Measurements from ENCODE around the gene GRHL1. TPM values are rescaled to one million over a fixed set of nuclear protein-coding genes. Genes with fewer than 3 reads are reported as not detected.
A peak's percentile ranks its signal among the peaks of the same experiment; 100 is the strongest.

The GRHL1 gene
- total and polyA plus RNA-seq, 2 of the 4 experiments (the other 2 are of a cell fraction): 0.18 to 0.21 TPM

- no peak for TF ChIP-seq RCOR1 (IDR thresholded peaks at IDR 0.05; ENCODE audit: insufficient replicate concordance, low read length)
- TF ChIP-seq MAFK (IDR thresholded peaks at IDR 0.05; ENCODE audit: low read depth, low read length): no peak
- no peak for TF ChIP-seq BHLHE40 (IDR thresholded peaks at IDR 0.05; ENCODE audit: low read depth, low read length)
Measured at GRCh38 chr2:10007921-10008808, 56.7 kb downstream of the GRHL1 start (continued).

GRCh38 chr2:10008809-10009176 is 57.3 kb downstream of the GRHL1 start:
- in situ Hi-C loops (cut with MboI; ENCODE audit: low sequenced_read_pairs): no loop called here
- ChIA-PET CTCF (interaction anchor here (1.5 kb wide), 1 partner anchor 19 kb away, joined by 4 read pairs; no protein-coding TSS in a partner anchor), POLR2A (ENCODE audit: unreplicated experiment) (no interaction called here)
- no peak overlapping the region for H4K8ac ChIP-seq (ENCODE audit: low read depth in 2 of 2, low read length in 2 of 2)
- H2BK120ac ChIP-seq (ENCODE audit: low read depth, low read length): no peak overlapping the region
- 0 out of 2 replicates have a peak overlapping the region, but pooled peaks have one; percentile 15 for H4K91ac ChIP-seq (ENCODE audit: insufficient read depth, low read depth, low read length)
- H3K4me3 ChIP-seq (ENCODE audit: insufficient read depth, low read depth, low read length): no peak overlapping the region
- DNase-seq (no peak), ATAC-seq (ENCODE audit: low read depth) (no peak)
- H3K36me3 ChIP-seq (ENCODE audit: control insufficient read depth, insufficient read depth, low read length): no peaks in the 10 kb centered on the region
- no peaks in the 10 kb centered on the region for H3K27me3 ChIP-seq (ENCODE audit: control insufficient read depth, insufficient read depth, low read length)
- dilution Hi-C loops (cut with HindIII; ENCODE audit: low sequenced_read_pairs, unreplicated experiment): no loop called here
- H2BK20ac ChIP-seq (ENCODE audit: low read depth, low read length): peak overlapping the region; percentile 51; the same call in 1 of the 2 replicates
- no peak overlapping the region for H3K56ac ChIP-seq (ENCODE audit: extremely low read depth, insufficient read depth, low read length)
- no peak overlapping the region; the same call in none of the 2 replicates for H2AK5ac ChIP-seq (ENCODE audit: low read depth, low read length)
- BruUV-seq (replicated peaks): no TSS peak
- no peaks in the 10 kb centered on the region for H3K79me1 ChIP-seq (ENCODE audit: low read depth in 1 of 2, low read length in 2 of 2)
- intact Hi-C loops (cut with micrococcal nuclease): no loop called here
- no peak overlapping the region for H2AFZ ChIP-seq (replicated peaks; ENCODE audit: low read length, poor library complexity)
- H3K14ac ChIP-seq (replicated peaks; ENCODE audit: low read depth, low read length): no peak overlapping the region
- H4K20me1 ChIP-seq (ENCODE audit: insufficient read depth, low read length): no peaks in the 10 kb centered on the region
- H3K18ac ChIP-seq (ENCODE audit: low read depth, low read length): no peak overlapping the region
- WGBS, 2 experiments (ENCODE audit: extremely low coverage in 2 of 2, insufficient read length in 1 of 2): 80% methylated on average over 1 of the region's 9 CpGs; no CpG with 5 or more reads in 1 of the 2 experiments
- peak overlapping the region; percentile 28; the same call in 1 of the 3 replicates for H2BK15ac ChIP-seq (ENCODE audit: low read depth, low read length)
- no peak overlapping the region for H4K5ac ChIP-seq (ENCODE audit: low read depth, low read length)
- peaks cover 28% of the 10 kb centered on the region for H3K4me1 ChIP-seq (ENCODE audit: control insufficient read depth, insufficient read depth, low read length)
- H3K9me3 ChIP-seq (ENCODE audit: control insufficient read depth, insufficient read depth, low read length): no peaks in the 10 kb centered on the region
- H2AK9ac ChIP-seq (replicated peaks; ENCODE audit: low read depth, low read length, poor library complexity): no peak overlapping the region
- H3K4me2 ChIP-seq (ENCODE audit: low read depth, low read length): no peak overlapping the region
- no peak overlapping the region for H3K4ac ChIP-seq (ENCODE audit: low read depth, low read length)
- no peak overlapping the region for H3K23ac ChIP-seq (ENCODE audit: low read depth, low read length)
- H3K9me1 ChIP-seq (ENCODE audit: insufficient read depth, low read length): peaks cover 10% of the 10 kb centered on the region
- H3K27ac ChIP-seq (ENCODE audit: insufficient read depth, low read length): no peak overlapping the region
- H2BK5ac ChIP-seq (ENCODE audit: low read depth, low read length, poor library complexity, severe bottlenecking): no peak overlapping the region
- H3K9ac ChIP-seq (ENCODE audit: low read depth, low read length): no peak overlapping the region
- TF ChIP-seq CHD1 (IDR thresholded peaks at IDR 0.05; ENCODE audit: low read depth, low read length) (no peak), BHLHE40 (IDR thresholded peaks at IDR 0.05; ENCODE audit: low read depth, low read length) (no peak), ELK1 (IDR thresholded peaks at IDR 0.05; ENCODE audit: borderline replicate concordance, low read depth, low read length) (no peak), MXI1 (IDR thresholded peaks at IDR 0.05; ENCODE audit: borderline replicate concordance, low read depth, low read length) (no peak), RAD21 (IDR thresholded peaks at IDR 0.05; ENCODE audit: low read length) (no peak), MAZ (IDR thresholded peaks at IDR 0.05; ENCODE audit: borderline replicate concordance, low read depth, low read length) (no peak), USF2 (IDR thresholded peaks at IDR 0.05; ENCODE audit: low read depth, low read length) (no peak), CTCF (conservative IDR thresholded peaks at IDR 0.05; ENCODE audit: low read depth, low read length) (no peak), FOS (IDR thresholded peaks at IDR 0.05; ENCODE audit: low read depth, low read length) (no peak), CEBPB (IDR thresholded peaks at IDR 0.05; ENCODE audit: low read depth, low read length) (no peak)

All from IMR-90 (cell line).